ENCODE data around the gene GEMIN7. TPM values are rescaled to one million over a fixed set of nuclear protein-coding genes. Genes with fewer than 3 reads are reported as not detected.

Gene GEMIN7
- polyA plus RNA-seq, 1 donor from 2014 or later: 26.5 TPM

- Histone ChIP-seq H3K9me3 (ENCODE audit: low read length) (no peaks in the 10 kb centered on the region), H3F3A (ENCODE audit: insufficient read depth, low read length, poor library complexity, severe bottlenecking) (no peaks in the 10 kb centered on the region), H3K4me3 (ENCODE audit: low read length) (no peak overlapping the region), H2AFZ (ENCODE audit: low read depth, low read length) (no peak overlapping the region), H3K4me2 (ENCODE audit: low read length) (no peak overlapping the region), H3K79me2 (replicated peaks; ENCODE audit: insufficient read depth, low read length) (peaks cover 3% of the 10 kb centered on the region), H3K9ac (ENCODE audit: low read length) (no peak overlapping the region), H3K27me3 (ENCODE audit: insufficient read depth, low read depth, low read length) (no peaks in the 10 kb centered on the region), H4K20me1 (ENCODE audit: insufficient read depth) (no peaks in the 10 kb centered on the region), H3K27ac (ENCODE audit: low read length) (no peak overlapping the region), H3K9me2 (ENCODE audit: insufficient read depth, low read length) (no peaks in the 10 kb centered on the region), H3K36me3 (ENCODE audit: insufficient read depth, low read length) (no peaks in the 10 kb centered on the region)
- TF ChIP-seq REST (IDR thresholded peaks at IDR 0.05; ENCODE audit: borderline replicate concordance): no peak
- no peak for TF ChIP-seq EZH2 (IDR thresholded peaks at IDR 0.05; ENCODE audit: borderline replicate concordance, insufficient read depth, low read length, poor library complexity, severe bottlenecking)
- TF ChIP-seq TAF1 (IDR thresholded peaks at IDR 0.05; ENCODE audit: low read depth): no peak
- no peak for TF ChIP-seq CTCF (IDR thresholded peaks at IDR 0.05; ENCODE audit: poor library complexity, severe bottlenecking)
- no peak for TF ChIP-seq EP300 (conservative IDR thresholded peaks at IDR 0.05; ENCODE audit: poor library complexity, severe bottlenecking)
- TF ChIP-seq MXI1 (conservative IDR thresholded peaks at IDR 0.05; ENCODE audit: poor library complexity, severe bottlenecking): no peak
- no peak for TF ChIP-seq SMC3 (conservative IDR thresholded peaks at IDR 0.05; ENCODE audit: poor library complexity)
- TF ChIP-seq RAD21 (conservative IDR thresholded peaks at IDR 0.05): no peak
- no peak for TF ChIP-seq POLR2AphosphoS5 (IDR thresholded peaks at IDR 0.05)
These were observed 61.1 kb downstream of the GEMIN7 start for GRCh38 chr19:45140144-45140503.

- H3K79me2 ChIP-seq (replicated peaks; ENCODE audit: insufficient read depth, low read length): peaks cover 3% of the 10 kb centered on the region
- H3F3A ChIP-seq (ENCODE audit: insufficient read depth, low read length, poor library complexity, severe bottlenecking): no peaks in the 10 kb centered on the region
- H3K4me2 ChIP-seq (ENCODE audit: low read length): no peak overlapping the region
- no peak overlapping the region for H3K27ac ChIP-seq (ENCODE audit: low read length)
- H3K9me2 ChIP-seq (ENCODE audit: insufficient read depth, low read length): no peaks in the 10 kb centered on the region
- no peak overlapping the region for H2AFZ ChIP-seq (ENCODE audit: low read depth, low read length)
- H3K4me3 ChIP-seq (ENCODE audit: low read length): no peak overlapping the region
- no peaks in the 10 kb centered on the region for H3K27me3 ChIP-seq (ENCODE audit: insufficient read depth, low read depth, low read length)
- no peak for TF ChIP-seq REST (IDR thresholded peaks at IDR 0.05; ENCODE audit: borderline replicate concordance)
- no peak for TF ChIP-seq SMC3 (conservative IDR thresholded peaks at IDR 0.05; ENCODE audit: poor library complexity)
- no peak for TF ChIP-seq RAD21 (conservative IDR thresholded peaks at IDR 0.05)
- TF ChIP-seq POLR2AphosphoS5 (IDR thresholded peaks at IDR 0.05): no peak
- no peak for TF ChIP-seq CTCF (IDR thresholded peaks at IDR 0.05; ENCODE audit: poor library complexity, severe bottlenecking)
- H3K36me3 ChIP-seq (ENCODE audit: insufficient read depth, low read length): no peaks in the 10 kb centered on the region
- H3K9me3 ChIP-seq (ENCODE audit: low read length): no peaks in the 10 kb centered on the region
- no peaks in the 10 kb centered on the region for H4K20me1 ChIP-seq (ENCODE audit: insufficient read depth)
- H3K9ac ChIP-seq (ENCODE audit: low read length): no peak overlapping the region
These were observed 61.5 kb downstream of the GEMIN7 start for GRCh38 chr19:45140533-45140932.
